ENCODE data around the gene DHRS4. TPM values are rescaled to one million over a fixed set of nuclear protein-coding genes. Genes with fewer than 3 reads are reported as not detected.

Gene DHRS4
- total RNA-seq, 1 experiment from 2014 or later: 14.5 TPM

DNA sequence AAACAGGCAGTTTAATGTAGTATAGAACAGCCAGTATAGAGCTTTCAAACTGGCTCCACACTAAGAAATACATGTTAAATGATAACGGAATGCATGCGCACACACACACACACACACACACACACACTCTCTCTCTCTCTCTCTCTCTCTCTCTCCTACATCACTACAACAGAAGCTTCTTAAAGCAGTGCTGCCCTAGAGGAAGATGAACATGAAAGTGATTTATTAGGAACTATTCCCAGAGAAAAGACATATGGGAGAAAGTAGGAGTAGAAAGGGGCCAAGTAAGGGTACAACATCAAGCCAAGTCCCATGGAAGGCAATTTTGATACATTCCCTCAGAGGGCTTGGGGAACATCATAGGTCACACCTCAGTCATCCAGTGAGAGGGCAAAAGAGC is 16.4 kb upstream of the DHRS4 start (continued):
- TF ChIP-seq PRDM15 (CRISPR knock-in tag; IDR thresholded peaks at IDR 0.05) (no peak), SMAD3 (CRISPR knock-in tag; IDR thresholded peaks at IDR 0.05; ENCODE audit: borderline replicate concordance) (no peak), PREB (CRISPR knock-in tag; IDR thresholded peaks at IDR 0.05; ENCODE audit: borderline replicate concordance) (no peak), NFATC4 (CRISPR knock-in tag; IDR thresholded peaks at IDR 0.05) (no peak)

GRCh38 chr14:23938823-23939222 is 14.7 kb upstream of the DHRS4 start:
- DNase-seq (ENCODE audit: low spot score) (no peak), ATAC-seq (no peak)
- H3K4me1 Mint-ChIP-seq: 0 out of 2 replicates have a peak, but pooled peaks cover 4% of the 10 kb centered on the region
- no peak overlapping the region for H3K27ac Mint-ChIP-seq
- no peak overlapping the region for H3K4me3 Mint-ChIP-seq
- CTCF ChIA-PET: no interaction called here
- H3K27me3 Mint-ChIP-seq (ENCODE audit: low read depth): peaks cover 7% of the 10 kb centered on the region; the same call in 1 of the 2 replicates
- POLR2A ChIA-PET: no interaction called here
- TF ChIP-seq ZBTB21 (CRISPR knock-in tag; IDR thresholded peaks at IDR 0.05; ENCODE audit: borderline replicate concordance) (no peak), MXD4 (CRISPR knock-in tag; IDR thresholded peaks at IDR 0.05; ENCODE audit: borderline replicate concordance) (no peak), ELF4 (CRISPR knock-in tag; IDR thresholded peaks at IDR 0.05; ENCODE audit: low read depth) (no peak), SMAD3 (CRISPR knock-in tag; IDR thresholded peaks at IDR 0.05; ENCODE audit: borderline replicate concordance) (no peak), HMGA2 (CRISPR knock-in tag; IDR thresholded peaks at IDR 0.05) (no peak), TP53 (CRISPR knock-in tag; IDR thresholded peaks at IDR 0.05) (no peak), TEAD4 (CRISPR knock-in tag; IDR thresholded peaks at IDR 0.05) (no peak), JUN (CRISPR knock-in tag; IDR thresholded peaks at IDR 0.05) (no peak), ATF6 (CRISPR knock-in tag; IDR thresholded peaks at IDR 0.05) (no peak), CDX4 (CRISPR knock-in tag; IDR thresholded peaks at IDR 0.05; ENCODE audit: borderline replicate concordance) (no peak), CREB1 (CRISPR knock-in tag; IDR thresholded peaks at IDR 0.05) (no peak), KAT7 (CRISPR knock-in tag; IDR thresholded peaks at IDR 0.05; ENCODE audit: borderline replicate concordance) (no peak), ZNF219 (CRISPR knock-in tag; IDR thresholded peaks at IDR 0.05; ENCODE audit: borderline replicate concordance) (no peak), ZNF512 (CRISPR knock-in tag; IDR thresholded peaks at IDR 0.05; ENCODE audit: borderline replicate concordance) (no peak)
- H3K9me3 Mint-ChIP-seq: peaks cover 11% of the 10 kb centered on the region
- H3K36me3 Mint-ChIP-seq: 0 out of 2 replicates have a peak, but pooled peaks cover 3% of the 10 kb centered on the region

Measured in WTC11 (cell line).